ENCODE measurements around the gene PBX1.
A peak's percentile ranks its signal among the peaks of the same experiment; 100 is the strongest.
"Not testable (repeated sequence)": the region's sequence is repeated elsewhere in the genome, so short reads cannot be mapped to it uniquely, and the experiment has no call there.

Gene PBX1

GRCh38 chr1:164558461-164559341, at the start of gene PBX1:
Gene PBX1 (plus strand): TSS chr1:164559184.
- peak; percentile 47 for DNase-seq

- no peak for DNase-seq
Observed at GRCh38 chr1:164510435-164510834, 48.5 kb upstream of the PBX1 start.

GRCh38 chr1:164511001-164511705, 47.8 kb upstream of the PBX1 start:
- no peak for DNase-seq

GRCh38 chr1:164515231-164515630, 43.8 kb upstream of the PBX1 start:
- no peak for DNase-seq

- DNase-seq: no peak
Observed at GRCh38 chr1:164515711-164516331, 43.2 kb upstream of the PBX1 start.

- DNase-seq: no peak
Observed at GRCh38 chr1:164516591-164516990, 42.4 kb upstream of the PBX1 start.

GRCh38 chr1:164518692-164519332, 40.2 kb upstream of the PBX1 start:
- no peak for DNase-seq

GRCh38 chr1:164519426-164519825, 39.6 kb upstream of the PBX1 start:
- DNase-seq: no peak

- no peak for DNase-seq
Observed at GRCh38 chr1:164524810-164525209, 34.2 kb upstream of the PBX1 start.

- no peak for DNase-seq
Observed at GRCh38 chr1:164534863-164535610, 23.9 kb upstream of the PBX1 start.

GRCh38 chr1:164552463-164552988, 6.5 kb upstream of the PBX1 start:
- DNase-seq: not testable (repeated sequence)

GRCh38 chr1:164557270-164557669, 1.7 kb upstream of the PBX1 start:
- no peak for DNase-seq

GRCh38 chr1:164559342-164560051, 513 bp downstream of the PBX1 start:
- DNase-seq: no peak

- DNase-seq: no peak
Observed at GRCh38 chr1:164560121-164560541, 1.1 kb downstream of the PBX1 start.

GRCh38 chr1:164560556-164560955, 1.6 kb downstream of the PBX1 start:
- no peak for DNase-seq

GRCh38 chr1:164561007-164561406, 2.0 kb downstream of the PBX1 start:
- DNase-seq: no peak

GRCh38 chr1:164561472-164561871, 2.5 kb downstream of the PBX1 start:
- no peak for DNase-seq

- DNase-seq: no peak
Observed at GRCh38 chr1:164562061-164562460, 3.1 kb downstream of the PBX1 start.

GRCh38 chr1:164562511-164562910, 3.5 kb downstream of the PBX1 start:
- DNase-seq: no peak

- no peak for DNase-seq
Observed at GRCh38 chr1:164562947-164563520, 4.0 kb downstream of the PBX1 start.

- no peak for DNase-seq
Observed at GRCh38 chr1:164563721-164564360, 4.9 kb downstream of the PBX1 start.
